DMS153 treated with DMSO at 0.1 percent for 48 hours (cell line): ENCODE results near the gene CHIT1.
A peak's percentile ranks its signal among the peaks of the same experiment; 100 is the strongest.

Source experiments
- DNase-seq: peaks from one replicate; lab custom pipeline; 2025; ENCODE audit not compliant: unreplicated experiment; lab: John Stamatoyannopoulos, UW

The CHIT1 gene

GRCh38 chr1:203189951-203190352 is 39.5 kb downstream of the CHIT1 start:
- no peak for DNase-seq

GRCh38 chr1:203188686-203189232 is 40.7 kb downstream of the CHIT1 start:
- DNase-seq: no peak

- DNase-seq: no peak
These were observed 41.7 kb downstream of the CHIT1 start for GRCh38 chr1:203187689-203188264.

GRCh38 chr1:203187304-203187685 is 42.2 kb downstream of the CHIT1 start:
- DNase-seq: no peak

- DNase-seq: no peak
These were observed 42.8 kb downstream of the CHIT1 start, which contains the start of gene CHI3L1 for GRCh38 chr1:203186446-203187303. Gene CHI3L1 (minus strand): TSS chr1:203186704. CDS start chr1:203186623, 81 bp downstream.

- DNase-seq: no peak
These were observed 43.4 kb downstream of the CHIT1 start for GRCh38 chr1:203186091-203186445.

- DNase-seq: no peak
These were observed 43.9 kb downstream of the CHIT1 start for GRCh38 chr1:203185585-203185984.

GRCh38 chr1:203185061-203185461 is 44.4 kb downstream of the CHIT1 start:
- no peak for DNase-seq

GRCh38 chr1:203184467-203184866 is 45.0 kb downstream of the CHIT1 start:
- no peak for DNase-seq

GRCh38 chr1:203183828-203184227 is 45.6 kb downstream of the CHIT1 start:
- no peak for DNase-seq

- DNase-seq: no peak
These were observed 47.0 kb downstream of the CHIT1 start for GRCh38 chr1:203182387-203182953.

GRCh38 chr1:203181586-203182386 is 47.7 kb downstream of the CHIT1 start:
- DNase-seq: no peak

- DNase-seq: no peak
These were observed 48.7 kb downstream of the CHIT1 start for GRCh38 chr1:203180611-203181330.

- no peak for DNase-seq
These were observed 49.8 kb downstream of the CHIT1 start for GRCh38 chr1:203179667-203180005.

GRCh38 chr1:203178821-203179666 is 50.4 kb downstream of the CHIT1 start:
- DNase-seq: no peak

GRCh38 chr1:203178083-203178482 is 51.4 kb downstream of the CHIT1 start:
- no peak for DNase-seq

GRCh38 chr1:203177470-203178039 is 51.9 kb downstream of the CHIT1 start:
- DNase-seq: peak; percentile 33

GRCh38 chr1:203177036-203177405 is 52.5 kb downstream of the CHIT1 start:
- DNase-seq: no peak

GRCh38 chr1:203176273-203177035 is 53.0 kb downstream of the CHIT1 start:
- no peak for DNase-seq
